Hematopoietic multipotent progenitor cell (in vitro differentiated cells): ENCODE results near the gene VPS45. TPM values are rescaled to one million over a fixed set of nuclear protein-coding genes. Genes with fewer than 3 reads are reported as not detected.
A peak's percentile ranks its signal among the peaks of the same experiment; 100 is the strongest.
"Not testable (repeated sequence)": the region's sequence is repeated elsewhere in the genome, so short reads cannot be mapped to it uniquely, and the experiment has no call there.

Source experiments
- DNase-seq, 3 donors: peaks; one replicate each; pipeline ENCODE4 v3.0.0-alpha.2; 2011 to 2015; ENCODE audit warnings: low read depth in 2 of 3, low spot score in 2 of 3
- total RNA-seq: library from RNA; depleted of rRNA; stranded (reverse); fragments of >200 nt; gene quantifications from one replicate; pipeline ENCODE4 v1.2.3, GENCODE V29; 2012

Gene VPS45
- total RNA-seq, 1 donor, result 11.3 TPM

GRCh38 chr1:150126811-150127210, 59.2 kb downstream of the VPS45 start:
- no peak for DNase-seq

GRCh38 chr1:150127464-150127863, 59.9 kb downstream of the VPS45 start:
- no peak for DNase-seq

- DNase-seq, result no peak
These were observed 60.3 kb downstream of the VPS45 start for GRCh38 chr1:150127868-150128267.

GRCh38 chr1:150132372-150132771, 64.8 kb downstream of the VPS45 start:
- DNase-seq, result no peak

GRCh38 chr1:150134537-150134936, 67.0 kb downstream of the VPS45 start:
- no peak for DNase-seq

- not testable (repeated sequence) for DNase-seq
These were observed 67.8 kb downstream of the VPS45 start for GRCh38 chr1:150135400-150135799.

- no peak for DNase-seq
These were observed 70.5 kb downstream of the VPS45 start for GRCh38 chr1:150138044-150138443.

- no peak for DNase-seq
These were observed 73.9 kb downstream of the VPS45 start for GRCh38 chr1:150141452-150141851.

GRCh38 chr1:150142083-150142482, 74.5 kb downstream of the VPS45 start:
- DNase-seq, result no peak

GRCh38 chr1:150144606-150145005, 77.0 kb downstream of the VPS45 start:
- DNase-seq, result no peak

- not testable (repeated sequence) for DNase-seq
These were observed 78.4 kb downstream of the VPS45 start for GRCh38 chr1:150146016-150146415.

GRCh38 chr1:150146849-150147542, 79.4 kb downstream of the VPS45 start:
- DNase-seq, result no peak

- DNase-seq, result no peak
These were observed 81.3 kb downstream of the VPS45 start for GRCh38 chr1:150148837-150149270.

- peak; percentile 54 to 89 (median 89) for DNase-seq
These were observed 81.9 kb downstream of the VPS45 start, which contains the start of gene PLEKHO1 for GRCh38 chr1:150149271-150150132. PLEKHO1 (plus strand) TSS chr1:150149916; CDS start chr1:150150258, 342 bp downstream.

- no peak for DNase-seq
These were observed 82.8 kb downstream of the VPS45 start for GRCh38 chr1:150150133-150151021.

- peak in 2 of 3 donors; percentile 68 to 73 for DNase-seq
These were observed 84.0 kb downstream of the VPS45 start for GRCh38 chr1:150151291-150152181.

GRCh38 chr1:150152182-150152536, 84.6 kb downstream of the VPS45 start:
- no peak for DNase-seq

GRCh38 chr1:150152772-150153456, 85.3 kb downstream of the VPS45 start:
- DNase-seq, result no peak

- no peak for DNase-seq
These were observed 86.6 kb downstream of the VPS45 start for GRCh38 chr1:150154143-150154542.
